Measurements from ENCODE around the gene ISG15. TPM values are rescaled to one million over a fixed set of nuclear protein-coding genes. Genes with fewer than 3 reads are reported as not detected.

Gene ISG15
- polyA plus RNA-seq, 1 of the 3 experiments (the other 2 are of a cell fraction) = 28.6 TPM

GRCh38 chr1:981955-982558 is 31.2 kb upstream of the ISG15 start, which contains the start of gene PERM1:
PERM1 (minus strand) TSS chr1:982093; CDS start chr1:981029, 1,064 bp downstream.
- H3K27ac ChIP-seq (ENCODE audit: low read depth in 2 of 2, low read length in 1 of 2) = no peak within 1 kb of the TSS
- H3K9me2 ChIP-seq = no peaks in the 10 kb centered on the region
- no CpG with 5 or more reads among the region's 28 CpGs for WGBS (ENCODE audit: low lambda C conversion rate)
- H3K36me3 ChIP-seq (replicated peaks in 1 of 2; ENCODE audit: control insufficient read depth in 1 of 2, insufficient read depth in 2 of 2, low read length in 1 of 2) = no peaks in the 10 kb centered on the region
- H3K9me3 ChIP-seq = no peaks in the 10 kb centered on the region
- peaks cover 13% of the 10 kb centered on the region; the same call in 1 of the 2 replicates for H3K27me3 ChIP-seq (ENCODE audit: insufficient read depth)
- H3K4me2 ChIP-seq = no peak within 1 kb of the TSS
- H3K4me1 ChIP-seq (ENCODE audit: control insufficient read depth in 1 of 2, insufficient read depth in 2 of 2, low read depth in 1 of 2, low read length in 1 of 2) = peaks cover 0 to 12% of the 10 kb centered on the region in 2 experiments; a peak in 1 of 4 replicates
- no peak for DNase-seq
- H3K9ac ChIP-seq = no peak within 1 kb of the TSS
- ChIA-PET POLR2A (no interaction called here), CTCF (interaction anchor here (1.0 to 9.1 kb wide), 11 partner anchors 15 to 310 kb away, joined by 3 to 246 read pairs (median 6); partner anchors contain the start of genes HES4 and ISG15)
- H2AFZ ChIP-seq (ENCODE audit: low read depth) = no peak within 1 kb of the TSS
- H3F3A ChIP-seq (replicated peaks; ENCODE audit: insufficient read depth) = no peaks in the 10 kb centered on the region
- H3K79me2 ChIP-seq (ENCODE audit: insufficient read depth) = no peaks in the 10 kb centered on the region
- no peak for TF ChIP-seq GABPA (IDR thresholded peaks at IDR 0.05; ENCODE audit: low read depth)
- no peak for TF ChIP-seq RFX5 (IDR thresholded peaks at IDR 0.05; ENCODE audit: low read length)
- no peak for TF ChIP-seq CHD2 (IDR thresholded peaks at IDR 0.05; ENCODE audit: low read length, partially characterized antibody)
- TF ChIP-seq USF1 (IDR thresholded peaks at IDR 0.05; ENCODE audit: borderline replicate concordance, low read depth) = no peak
- no peak for TF ChIP-seq ZBTB33 (IDR thresholded peaks at IDR 0.05; ENCODE audit: borderline replicate concordance, low read depth)
- no peak for TF ChIP-seq NFIC (IDR thresholded peaks at IDR 0.05; ENCODE audit: borderline replicate concordance)
- TF ChIP-seq EP300 (IDR thresholded peaks at IDR 0.05; ENCODE audit: borderline replicate concordance in 1 of 2, low read depth in 1 of 2, low read length in 1 of 2) = no peak
- no peak for TF ChIP-seq RXRA (IDR thresholded peaks at IDR 0.05; ENCODE audit: borderline replicate concordance, low read depth)
- TF ChIP-seq NRF1 (IDR thresholded peaks at IDR 0.05; ENCODE audit: low read depth, low read length) = no peak
- TF ChIP-seq TAF1 (IDR thresholded peaks at IDR 0.05; ENCODE audit: borderline replicate concordance, low read depth, low read length) = no peak
- no peak for TF ChIP-seq REST (IDR thresholded peaks at IDR 0.05; ENCODE audit: low read depth, low read length)
- TF ChIP-seq YY1 (IDR thresholded peaks at IDR 0.05; ENCODE audit: low read depth) = no peak
- no peak for TF ChIP-seq ELF1 (IDR thresholded peaks at IDR 0.05)
- no peak for TF ChIP-seq SMC3 (IDR thresholded peaks at IDR 0.05; ENCODE audit: low read depth, low read length)
- no peaks in the 10 kb centered on the region for H4K20me1 ChIP-seq (ENCODE audit: insufficient read depth)
- H3K4me3 ChIP-seq (ENCODE audit: low read depth in 2 of 2, low read length in 1 of 2) = no peak within 1 kb of the TSS
